ENCODE results near the gene MYOF.
A peak's percentile ranks its signal among the peaks of the same experiment; 100 is the strongest.
"Not testable (repeated sequence)": the region's sequence is repeated elsewhere in the genome, so short reads cannot be mapped to it uniquely, and the experiment has no call there.

The MYOF gene

DNA sequence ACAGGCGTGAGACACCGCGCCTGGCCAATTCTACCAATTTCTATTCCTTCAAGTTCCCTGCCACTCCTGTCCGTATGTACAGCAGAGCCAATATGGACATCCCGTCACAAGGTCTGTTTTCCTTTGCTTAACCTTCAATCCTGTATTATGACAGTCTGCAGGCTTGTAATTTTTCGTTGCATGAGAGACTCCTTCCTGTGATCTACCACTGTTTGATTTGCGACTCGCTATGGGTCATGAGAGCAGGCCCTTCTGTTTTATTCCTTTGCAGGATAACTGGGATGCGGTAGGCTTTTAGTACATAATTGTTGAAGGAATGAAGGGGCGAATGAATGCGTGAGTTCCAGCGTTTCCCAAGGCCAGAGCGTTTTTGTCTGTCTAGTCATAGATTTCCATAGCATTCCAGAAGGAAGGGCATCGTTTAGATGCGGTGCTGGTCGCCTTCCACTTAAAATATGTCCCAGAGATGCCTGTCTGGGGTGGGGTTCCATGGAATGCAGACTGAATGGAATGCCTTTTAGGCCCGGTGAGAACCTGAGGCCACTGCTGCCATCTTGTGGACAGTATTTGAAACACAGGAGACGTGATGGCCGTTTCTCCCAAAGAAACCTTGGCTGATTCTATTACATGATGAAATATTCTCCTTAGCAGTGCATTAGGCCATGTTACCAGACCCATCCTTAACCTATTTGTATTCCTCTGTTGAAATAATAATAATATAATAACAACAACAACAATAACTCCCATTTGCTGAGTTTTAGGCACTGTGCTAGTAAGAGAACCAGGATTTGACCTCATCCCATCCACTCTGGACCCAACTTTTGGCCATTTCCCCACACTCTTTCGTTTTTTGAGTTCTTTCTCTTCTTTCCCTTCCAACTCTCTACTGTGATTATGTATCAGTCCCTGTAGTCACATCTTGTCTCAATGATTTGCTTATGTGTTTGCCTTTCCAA lies 193.2 kb downstream of the MYOF start:
- DNase-seq, result peak; percentile 68 to 83

GRCh38 chr10:93287775-93288174 lies 194.4 kb downstream of the MYOF start:
- no peak for DNase-seq

DNA sequence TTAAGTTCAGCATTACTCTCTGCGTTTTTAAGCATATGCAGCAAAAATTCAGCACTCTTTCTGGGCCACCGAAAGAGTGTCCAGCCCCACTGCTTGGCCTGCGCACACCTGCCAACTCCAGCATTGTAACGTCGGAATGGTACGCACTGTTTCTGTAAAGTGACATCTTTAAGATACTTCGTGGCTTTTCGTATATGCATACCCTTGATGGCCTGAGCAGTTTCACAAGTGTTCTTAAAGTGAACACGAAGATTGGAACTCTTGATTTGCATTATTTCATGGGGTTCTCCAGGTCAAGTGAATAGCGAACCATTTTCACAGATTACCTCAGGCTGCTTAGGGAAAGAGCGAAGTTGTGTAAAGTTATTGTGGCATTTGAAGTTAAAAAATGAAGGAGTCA lies 197.9 kb downstream of the MYOF start:
- not testable (repeated sequence) for DNase-seq

- DNase-seq, result no peak
Measured at GRCh38 chr10:93281367-93281720, 200.8 kb downstream of the MYOF start.

- DNase-seq, result no peak
Measured at GRCh38 chr10:93280699-93281366, 201.3 kb downstream of the MYOF start.

DNA sequence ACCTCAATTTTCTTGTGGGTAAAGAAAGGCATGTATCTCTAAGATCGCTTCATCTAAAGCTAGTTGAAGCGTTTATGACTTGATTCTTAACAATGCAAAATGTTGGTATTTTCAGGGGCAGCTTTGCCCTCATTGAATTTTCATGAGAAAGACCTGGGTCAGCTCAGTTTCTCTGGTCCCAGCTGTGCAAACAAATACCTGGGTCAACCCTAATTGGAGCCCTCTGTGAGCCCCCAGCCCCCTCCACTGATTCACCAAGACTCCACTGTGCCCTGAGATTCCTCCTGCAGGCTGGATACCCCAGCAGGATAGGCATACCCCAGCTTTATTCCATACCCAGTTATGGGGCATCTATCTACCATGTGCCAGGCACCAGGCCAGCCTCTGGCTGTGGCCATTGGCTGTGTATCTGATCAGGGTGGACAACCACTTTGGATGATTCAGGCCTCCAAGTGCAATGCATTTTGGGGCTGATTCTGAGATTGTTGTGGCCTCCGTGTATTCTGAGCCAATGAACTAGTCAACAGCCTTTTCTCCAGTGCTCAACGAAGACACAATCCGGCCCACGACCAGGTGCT lies 201.9 kb downstream of the MYOF start:
- no peak for DNase-seq

GRCh38 chr10:93277360-93277759 lies 204.8 kb downstream of the MYOF start:
- no peak for DNase-seq

GRCh38 chr10:93274419-93274818 lies 207.7 kb downstream of the MYOF start:
- DNase-seq, result no peak

GRCh38 chr10:93272884-93273675 lies 209.1 kb downstream of the MYOF start:
- DNase-seq, result no peak

DNA sequence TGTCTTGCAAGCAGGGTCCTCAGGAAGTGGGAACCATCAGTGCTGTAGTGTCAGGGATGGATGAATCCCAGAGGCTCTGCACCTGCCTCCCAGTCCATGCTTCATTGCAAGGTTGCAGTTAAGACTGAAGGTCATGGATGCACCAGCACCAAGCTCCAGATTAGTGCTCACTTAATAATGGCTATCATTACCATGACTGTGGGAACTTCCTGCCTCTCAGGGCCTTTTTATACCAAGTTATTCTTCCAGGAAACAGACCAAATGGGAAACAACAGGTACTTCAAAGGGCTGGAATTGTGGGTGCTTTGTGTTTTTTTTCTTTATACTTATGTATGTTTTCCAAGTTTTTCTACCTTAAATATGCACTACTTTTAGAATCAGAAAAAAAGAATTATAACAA lies 210.8 kb downstream of the MYOF start:
- no peak for DNase-seq

- DNase-seq, result no peak
Measured at GRCh38 chr10:93269281-93269680, 212.9 kb downstream of the MYOF start.

DNA sequence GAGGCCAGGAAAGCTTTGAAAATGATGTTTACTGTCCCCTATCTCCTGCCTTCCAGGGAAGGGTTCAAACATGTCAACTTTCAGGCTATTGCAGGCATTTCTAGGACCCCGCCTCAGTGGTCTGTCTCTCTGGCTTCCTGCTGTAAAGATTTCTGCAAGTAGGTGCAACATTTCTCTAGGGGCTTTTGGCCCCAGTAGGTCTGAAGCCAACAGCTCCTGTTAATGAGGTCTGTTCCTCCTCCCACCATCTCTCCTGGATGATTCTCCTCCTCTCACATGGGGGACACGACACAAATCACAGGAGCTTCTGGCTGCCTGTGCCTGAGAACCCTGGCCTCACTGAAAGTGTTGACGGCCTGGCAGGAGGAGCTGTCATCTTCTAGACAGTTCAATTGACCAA lies 214.1 kb downstream of the MYOF start:
- DNase-seq, result no peak

DNA sequence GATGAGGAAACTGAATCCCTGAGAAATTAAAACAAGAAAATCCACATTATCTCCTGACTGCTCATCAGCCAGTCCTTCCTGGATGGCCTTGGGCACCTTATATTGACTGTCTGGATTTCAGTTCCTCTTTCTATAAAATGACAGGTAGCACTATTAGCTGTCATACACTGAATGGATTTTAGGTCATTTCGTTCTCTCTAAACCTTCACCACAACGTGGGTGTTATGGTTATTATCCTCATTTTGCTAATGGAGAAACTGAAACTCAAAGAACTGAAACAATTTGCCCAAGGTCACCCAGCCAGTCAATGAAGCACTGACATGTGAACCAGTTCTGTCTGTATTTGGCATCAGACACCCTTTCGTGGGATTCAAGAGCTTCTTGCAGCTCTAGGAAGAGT lies 214.6 kb downstream of the MYOF start:
- DNase-seq, result peak in 1 of 2 experiments; percentile 17

DNA sequence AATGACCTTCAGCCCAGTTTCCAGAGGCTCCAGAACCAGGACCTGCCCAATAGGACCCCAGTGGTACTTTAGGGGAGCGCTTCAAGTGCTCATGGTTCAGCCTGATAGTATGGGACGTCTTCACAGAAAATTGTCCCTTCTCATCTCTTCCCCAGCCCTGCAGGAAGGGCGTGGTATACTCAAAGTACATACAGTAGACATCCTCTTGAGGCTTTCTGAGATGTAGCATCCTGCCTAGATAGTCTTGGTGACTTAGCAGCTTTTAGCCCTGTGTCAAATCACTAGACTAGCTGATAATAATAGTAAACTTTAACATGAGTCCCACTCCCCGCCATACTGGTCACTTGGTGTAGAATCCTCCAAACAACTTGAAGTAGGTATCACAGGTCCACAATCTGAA lies 215.3 kb downstream of the MYOF start:
- DNase-seq, result no peak

DNA sequence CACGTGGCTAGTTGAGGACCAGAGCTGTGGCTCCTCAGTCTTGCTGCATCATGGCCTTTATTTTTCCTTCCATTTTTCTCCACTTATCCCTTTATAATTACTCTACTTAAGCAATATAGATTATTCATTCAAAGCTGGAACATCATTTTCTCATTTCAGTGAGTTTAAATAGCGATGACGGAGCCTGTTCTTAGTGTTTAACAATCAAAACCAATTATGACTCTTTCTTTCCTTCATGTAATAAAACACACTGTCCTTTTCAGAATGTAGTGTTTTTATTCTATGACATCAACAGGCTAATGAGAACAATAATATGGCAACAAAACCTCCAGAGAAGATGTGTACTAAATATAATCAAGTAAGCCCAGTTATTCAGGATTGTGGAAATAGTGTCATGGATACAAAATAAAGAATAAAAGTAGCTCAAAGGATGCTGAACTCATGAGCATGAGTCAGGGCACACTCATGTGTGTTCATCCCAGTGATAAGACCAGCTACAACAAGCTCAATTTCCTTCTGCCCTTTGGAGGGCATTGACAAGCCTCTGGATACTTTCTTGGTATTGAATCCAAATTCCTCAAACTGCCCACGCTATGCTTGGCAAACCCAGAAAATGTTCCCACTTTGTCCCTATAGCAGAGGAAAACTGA lies 220.0 kb downstream of the MYOF start:
- no peak for DNase-seq

DNA sequence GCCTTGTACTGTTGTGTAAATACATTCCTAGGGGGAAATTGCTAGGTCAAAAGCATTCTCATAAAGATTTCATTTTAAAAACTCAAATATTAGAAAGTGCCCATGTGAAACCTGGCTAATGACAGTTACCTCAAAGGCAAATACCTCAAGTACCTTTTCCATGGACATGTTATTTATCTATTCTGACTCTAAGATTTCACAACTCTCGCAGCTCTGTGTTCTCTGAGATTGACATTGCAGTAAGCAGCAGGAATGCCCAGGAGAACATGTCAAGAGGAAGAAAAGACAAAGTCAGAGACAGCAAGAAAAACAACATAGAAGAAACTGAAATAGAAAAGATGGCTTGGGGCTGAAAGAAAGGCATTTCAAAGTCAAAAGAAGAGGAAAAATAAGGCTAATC lies 221.0 kb downstream of the MYOF start:
- no peak for DNase-seq

- no peak for DNase-seq
Measured at GRCh38 chr10:93259126-93259525, 223.0 kb downstream of the MYOF start.
